Loucy (cell line): ENCODE measurements around the gene INSR.

Experiments
- H2AFZ ChIP-seq: fragments of 200-600 bp; sonication (generic); 2 replicates; pipeline ENCODE4 v1.6.0; 2016; ENCODE audit warnings: antibody characterized with exemption, mild to moderate bottlenecking, low read length, moderate library complexity
- H3F3A ChIP-seq: fragments of 200-600 bp; 2 replicates; pipeline ENCODE4 v1.6.0; 2016; ENCODE audit warnings: antibody characterized with exemption, low read depth, mild to moderate bottlenecking
- H3K27me3 ChIP-seq: fragments of 200-600 bp; sonication (generic); 2 replicates; pipeline ENCODE4 v1.6.1; 2014; ENCODE audit warnings: low read length, mild to moderate bottlenecking; ENCODE audit not compliant: insufficient read depth, poor library complexity, severe bottlenecking
- H3K36me3 ChIP-seq: fragments of 200-600 bp; sonication (generic); 2 replicates; pipeline ENCODE4 v1.6.1; 2016; ENCODE audit warnings: low read length; ENCODE audit not compliant: insufficient read depth
- H3K4me1 ChIP-seq: fragments of 200-600 bp; sonication (generic); 2 replicates; pipeline ENCODE4 v1.5.1; 2014; ENCODE audit warnings: low read length, mild to moderate bottlenecking; ENCODE audit not compliant: insufficient read depth, poor library complexity, severe bottlenecking
- H3K4me2 ChIP-seq: fragments of 200-600 bp; sonication (generic); 2 replicates; pipeline ENCODE4 v1.6.0; 2014; ENCODE audit warnings: antibody characterized with exemption, low read length, low read depth, mild to moderate bottlenecking; ENCODE audit not compliant: poor library complexity, severe bottlenecking
- H3K4me3 ChIP-seq: fragments of 200-600 bp; sonication (generic); 2 replicates; pipeline ENCODE4 v1.5.1; 2014; ENCODE audit warnings: low read length, mild to moderate bottlenecking, mixed read lengths; ENCODE audit not compliant: poor library complexity, severe bottlenecking
- H3K79me2 ChIP-seq: fragments of 200-600 bp; sonication (generic); 2 replicates; pipeline ENCODE4 v1.6.1; 2014; ENCODE audit warnings: low read length; ENCODE audit not compliant: insufficient read depth
- H3K9ac ChIP-seq: fragments of 200-600 bp; sonication (generic); 2 replicates; pipeline ENCODE4 v1.6.0; 2014; ENCODE audit warnings: mild to moderate bottlenecking, low read depth, low read length, moderate library complexity; ENCODE audit not compliant: poor library complexity, severe bottlenecking
- H3K9me2 ChIP-seq: fragments of 200-600 bp; sonication (generic); replicated peaks from 2 replicates; pipeline ENCODE4 v1.6.1; 2016; ENCODE audit warnings: low read depth, low read length, mixed read lengths
- H3K9me3 ChIP-seq: fragments of 200-600 bp; sonication (generic); 2 replicates; pipeline ENCODE4 v1.6.1; 2014; ENCODE audit warnings: mild to moderate bottlenecking, antibody characterized with exemption, low read length, low read depth; ENCODE audit not compliant: insufficient read depth
- H4K20me1 ChIP-seq: fragments of 200-600 bp; sonication (generic); 2 replicates; pipeline ENCODE4 v1.6.0; 2014; ENCODE audit warnings: antibody characterized with exemption, low read length, mild to moderate bottlenecking; ENCODE audit not compliant: insufficient read depth, poor library complexity, severe bottlenecking
- CTCF ChIP-seq: fragments of 200-600 bp; sonication (generic); conservative IDR thresholded peaks from 2 replicates; pipeline ENCODE4 v1.5.1; 2014; ENCODE audit warnings: mild to moderate bottlenecking, antibody characterized with exemption, low read length
- EZH2phosphoT487 ChIP-seq: fragments of 200-600 bp; IDR thresholded peaks from 2 replicates; pipeline ENCODE4 v1.6.1; 2018; ENCODE audit warnings: antibody characterized with exemption, mild to moderate bottlenecking, moderate library complexity, borderline replicate concordance

INSR gene

GRCh38 chr19:7219056-7219455, 75.2 kb downstream of the INSR start:
- Histone ChIP-seq H3K9me3 (no peaks in the 10 kb centered on the region), H3K4me3 (no peak overlapping the region), H2AFZ (no peak overlapping the region), H3K36me3 (no peaks in the 10 kb centered on the region), H4K20me1 (no peaks in the 10 kb centered on the region), H3K27me3 (no peaks in the 10 kb centered on the region), H3K4me2 (no peak overlapping the region), H3K9me2 (no peaks in the 10 kb centered on the region), H3K4me1 (no peaks in the 10 kb centered on the region), H3K79me2 (no peaks in the 10 kb centered on the region; the same call in 1 of the 2 replicates), H3F3A (no peaks in the 10 kb centered on the region), H3K9ac (no peak overlapping the region)
- TF ChIP-seq EZH2phosphoT487, result no peak
- no peak for TF ChIP-seq CTCF

GRCh38 chr19:7217861-7218260, 76.4 kb downstream of the INSR start:
- Histone ChIP-seq H3K79me2 (no peaks in the 10 kb centered on the region; the same call in 1 of the 2 replicates), H3F3A (no peaks in the 10 kb centered on the region), H3K4me1 (no peaks in the 10 kb centered on the region), H3K9me3 (no peaks in the 10 kb centered on the region), H3K36me3 (no peaks in the 10 kb centered on the region), H3K27me3 (no peaks in the 10 kb centered on the region), H3K4me3 (no peak overlapping the region), H3K4me2 (no peak overlapping the region), H3K9ac (no peak overlapping the region), H4K20me1 (no peaks in the 10 kb centered on the region), H2AFZ (no peak overlapping the region), H3K9me2 (no peaks in the 10 kb centered on the region)
- no peak for TF ChIP-seq CTCF
- TF ChIP-seq EZH2phosphoT487, result no peak

- no peak overlapping the region for H3K4me3 ChIP-seq
- H3K4me1 ChIP-seq, result no peaks in the 10 kb centered on the region
- no peak overlapping the region for H2AFZ ChIP-seq
- no peaks in the 10 kb centered on the region for H3K9me3 ChIP-seq
- no peak overlapping the region for H3K9ac ChIP-seq
- H4K20me1 ChIP-seq, result no peaks in the 10 kb centered on the region
- no peaks in the 10 kb centered on the region for H3K27me3 ChIP-seq
- no peaks in the 10 kb centered on the region for H3K36me3 ChIP-seq
- H3K9me2 ChIP-seq, result no peaks in the 10 kb centered on the region
- TF ChIP-seq EZH2phosphoT487 (no peak), CTCF (no peak)
- H3K79me2 ChIP-seq, result no peaks in the 10 kb centered on the region; the same call in 1 of the 2 replicates
- H3F3A ChIP-seq, result no peaks in the 10 kb centered on the region
- H3K4me2 ChIP-seq, result no peak overlapping the region
Measured at GRCh38 chr19:7216373-7216902, 77.8 kb downstream of the INSR start.
